HG02970 (cell line): Measurements from ENCODE around the gene ZNF236.

Experiments used
- ATAC-seq: cut with Tn5 transposase; IDR thresholded peaks from one replicate; pipeline ENCODE4 v1.9.1; 2021; ENCODE audit warnings: mild to moderate bottlenecking, moderate library complexity, moderate number of reproducible peaks; ENCODE audit not compliant: unreplicated experiment, low FRiP score

ZNF236 gene

DNA sequence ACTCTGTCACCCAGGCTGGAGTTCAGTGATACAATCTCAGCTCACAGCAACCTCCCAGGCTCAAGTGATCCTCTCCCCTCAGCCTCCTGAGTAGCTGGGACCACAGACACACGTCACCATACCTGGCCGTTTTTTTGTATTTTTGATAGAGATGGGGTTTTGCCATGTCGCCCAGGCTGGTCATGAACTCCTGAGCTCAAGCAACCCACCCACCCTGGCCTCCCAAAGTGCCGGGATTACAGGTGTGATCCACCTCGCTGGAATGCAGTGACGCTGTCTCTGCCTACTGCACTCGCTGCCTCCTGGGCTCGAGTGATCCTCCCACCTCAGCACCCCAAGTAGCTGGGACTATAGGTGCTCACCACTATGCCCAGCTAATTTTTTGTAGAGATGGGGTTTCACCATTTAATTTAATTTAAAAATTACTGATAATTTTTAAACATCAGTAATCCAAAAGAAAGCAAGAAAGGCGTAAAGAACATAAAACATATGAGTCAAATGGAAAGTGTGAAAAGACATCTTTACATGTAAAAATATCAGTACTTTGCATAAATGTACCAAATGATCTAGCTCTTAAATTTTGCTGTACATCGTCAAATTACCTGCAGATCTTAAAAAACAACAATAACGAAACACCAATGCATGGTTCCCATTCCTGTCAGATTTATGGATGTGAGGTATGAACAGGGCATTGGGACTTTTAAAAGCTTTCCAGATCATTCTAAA lies 2.8 kb upstream of the ZNF236 start:
- no peak for ATAC-seq

- no peak for ATAC-seq
Observed at GRCh38 chr18:76821356-76821874, 942 bp upstream of the ZNF236 start.

DNA sequence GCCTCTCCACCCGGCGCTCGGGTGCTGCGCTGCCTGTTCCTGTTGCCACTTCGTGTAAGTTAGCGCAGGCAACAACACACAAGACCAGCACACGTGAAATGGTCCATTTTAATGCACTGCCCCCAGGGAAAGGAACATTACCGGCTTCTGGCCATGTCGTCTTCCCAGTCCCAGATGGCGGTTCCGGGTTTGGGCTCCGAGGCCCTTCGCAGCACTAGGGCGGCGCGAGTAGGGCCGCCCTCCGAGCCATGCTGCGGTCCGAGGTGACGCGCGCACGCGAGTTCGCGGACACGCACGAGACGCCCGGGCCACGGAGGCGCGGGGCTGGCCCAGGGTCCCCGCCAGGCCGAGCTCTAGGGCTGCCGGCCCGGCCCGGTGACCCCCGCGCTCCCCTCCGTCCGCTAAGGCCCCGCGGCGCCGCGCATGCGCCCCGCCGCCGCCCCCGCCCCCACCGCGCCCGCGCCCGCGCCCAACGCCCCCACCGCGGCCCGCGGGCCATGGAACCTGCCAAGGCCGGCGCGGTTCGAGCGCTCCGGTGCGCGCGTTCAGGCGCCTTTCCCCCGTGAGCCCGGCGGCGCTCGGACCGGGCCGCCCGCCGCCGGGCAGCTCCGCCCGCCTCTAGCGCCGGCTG lies 367 bp upstream of the ZNF236 start:
- ATAC-seq: peak; percentile 58

DNA sequence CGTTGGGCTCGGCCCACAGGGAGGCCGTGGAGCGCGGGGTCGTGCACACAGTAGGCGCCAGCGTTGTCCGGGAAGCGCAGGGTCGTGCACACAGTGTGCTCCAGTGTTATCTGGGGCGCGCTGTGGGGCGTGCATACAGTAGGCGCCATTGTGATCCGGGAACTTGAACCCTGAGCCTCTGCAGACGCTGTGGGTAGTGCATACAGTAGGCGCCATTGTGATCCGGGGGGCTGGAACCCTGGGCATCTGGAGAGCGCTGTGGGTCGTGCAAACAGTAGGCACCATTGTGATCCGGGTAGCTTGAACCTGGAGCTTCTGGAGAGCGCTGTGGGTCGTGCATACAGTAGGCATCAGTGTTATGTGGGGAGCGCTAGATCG lies 793 bp downstream of the ZNF236 start:
- ATAC-seq: no peak

GRCh38 chr18:76823587-76824011 lies 1.2 kb downstream of the ZNF236 start:
- no peak for ATAC-seq

- no peak for ATAC-seq
Observed at GRCh38 chr18:76824145-76824676, 1.9 kb downstream of the ZNF236 start.

DNA sequence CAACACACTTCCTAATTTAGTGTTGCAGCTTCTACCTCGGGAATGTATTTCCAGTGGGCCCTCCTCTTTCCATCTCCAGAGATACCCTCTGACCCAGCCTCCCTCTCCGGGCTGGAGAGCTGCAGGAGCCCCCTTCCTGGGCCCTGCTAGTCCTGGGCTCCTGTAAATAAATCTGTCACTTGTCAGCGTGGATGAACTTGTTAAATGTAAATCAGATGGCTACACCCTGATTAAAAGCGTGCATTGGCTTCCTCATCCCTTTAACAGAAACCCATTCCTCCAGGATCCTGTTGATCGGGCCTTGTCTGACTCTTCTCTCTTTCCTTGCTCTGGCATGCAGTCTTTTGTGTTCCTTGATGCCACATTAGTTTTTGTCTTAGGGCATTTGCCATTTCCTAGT lies 2.4 kb downstream of the ZNF236 start:
- ATAC-seq: no peak

DNA sequence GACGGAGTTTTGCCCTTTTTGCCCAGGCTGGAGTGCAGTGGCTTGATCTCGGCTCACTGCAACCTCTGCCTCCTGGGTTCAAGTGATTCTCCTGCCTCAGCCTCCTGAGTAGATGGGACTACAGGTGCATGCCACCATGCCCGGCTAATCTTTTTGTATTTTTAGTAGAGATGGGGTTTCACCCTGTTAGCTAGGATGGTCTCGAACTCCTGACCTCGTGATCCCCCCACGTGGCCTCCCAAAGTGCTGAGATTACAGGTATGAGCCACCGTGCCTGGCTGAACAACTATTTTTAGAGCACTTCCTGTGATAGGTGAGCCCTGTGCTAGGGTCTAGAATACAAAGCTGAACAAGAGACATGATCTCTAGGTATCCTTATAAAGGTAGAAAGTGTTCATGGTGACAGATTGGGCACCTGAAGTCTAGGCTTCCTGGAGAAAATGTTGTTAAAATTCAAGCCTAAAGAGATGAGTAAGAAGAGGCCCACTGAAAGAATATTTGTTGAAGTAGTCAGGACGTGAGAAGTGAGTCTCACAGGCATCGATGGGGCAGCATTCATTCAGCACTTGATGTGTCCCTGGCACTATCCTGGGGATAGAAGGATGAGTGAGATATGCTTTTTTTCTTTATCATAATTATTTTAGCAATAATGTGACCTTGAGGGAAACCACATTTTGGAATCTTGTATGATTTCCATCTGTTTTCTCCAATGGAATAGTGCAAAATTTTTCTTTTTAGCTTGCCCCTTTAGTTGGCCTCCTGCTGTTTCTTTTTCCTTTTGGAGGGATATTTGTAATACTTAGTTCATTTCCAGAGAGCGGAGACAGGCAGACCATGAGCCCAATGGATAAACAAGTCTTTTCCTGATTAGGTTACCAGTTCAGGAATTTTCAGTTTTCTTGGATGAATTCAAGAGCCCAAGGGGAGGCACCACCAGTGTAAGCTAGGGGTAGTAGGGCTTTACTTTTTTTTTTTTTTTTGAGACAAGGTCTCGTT lies 5.1 kb downstream of the ZNF236 start:
- ATAC-seq: no peak

GRCh38 chr18:76834379-76834778 lies 12.0 kb downstream of the ZNF236 start:
- no peak for ATAC-seq

DNA sequence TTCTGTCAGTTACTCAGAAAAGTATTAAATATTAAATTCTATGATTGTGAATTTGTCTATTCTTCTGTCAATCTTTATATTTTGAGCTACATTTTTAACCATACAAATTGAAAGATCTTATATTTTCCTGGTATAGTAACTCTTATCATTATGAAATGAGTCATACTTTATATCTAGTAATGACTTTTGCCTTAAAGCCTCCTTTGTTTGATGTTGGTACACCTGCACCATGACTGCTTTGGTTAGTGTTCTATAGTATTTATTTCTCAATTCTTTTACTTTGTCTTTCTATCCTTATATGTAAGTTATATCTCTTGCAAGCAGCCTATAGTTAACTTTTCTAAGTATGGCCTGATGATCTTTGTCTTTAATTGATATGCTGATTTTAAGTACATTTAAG lies 13.0 kb downstream of the ZNF236 start:
- ATAC-seq: no peak

GRCh38 chr18:76837071-76837470 lies 14.7 kb downstream of the ZNF236 start:
- no peak for ATAC-seq

GRCh38 chr18:76838182-76838581 lies 15.8 kb downstream of the ZNF236 start:
- no peak for ATAC-seq

- no peak for ATAC-seq
Observed at GRCh38 chr18:76839086-76839794, 16.9 kb downstream of the ZNF236 start.

DNA sequence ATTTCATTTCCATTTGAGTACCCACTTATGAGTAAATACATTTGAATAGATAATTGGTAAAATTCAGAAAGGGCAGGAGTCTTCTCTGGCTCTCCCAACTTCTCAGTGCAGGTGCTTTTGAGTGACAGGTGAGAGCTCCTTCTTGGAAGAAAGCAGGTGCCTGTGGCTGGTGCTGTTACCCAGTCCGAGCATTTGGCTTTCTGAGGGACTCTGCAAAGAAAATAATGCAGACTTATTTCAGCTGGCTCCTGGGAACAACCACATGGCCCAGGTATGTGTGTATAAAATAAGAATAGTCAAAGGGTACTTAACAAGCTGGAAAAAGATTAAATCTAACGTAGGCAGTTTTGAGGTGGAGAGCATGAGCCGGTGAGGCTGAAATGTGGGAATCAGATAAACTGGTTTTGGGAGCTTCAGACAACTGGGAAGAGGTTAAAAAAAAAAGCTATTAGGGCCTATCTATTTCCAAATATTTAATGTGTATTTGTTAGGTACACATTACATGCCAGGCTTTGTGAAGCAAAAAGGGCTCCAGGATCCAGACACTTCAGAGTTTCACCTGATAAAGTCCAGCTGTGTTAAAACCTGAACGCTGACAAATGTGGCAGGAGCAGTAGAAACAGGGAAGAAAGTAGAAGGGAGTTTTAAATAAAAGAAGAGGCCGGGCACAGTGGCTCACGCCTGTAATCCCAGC lies 20.6 kb downstream of the ZNF236 start:
- no peak for ATAC-seq

GRCh38 chr18:76844144-76844543 lies 21.8 kb downstream of the ZNF236 start:
- no peak for ATAC-seq

- no peak for ATAC-seq
Observed at GRCh38 chr18:76844742-76845477, 22.6 kb downstream of the ZNF236 start.

DNA sequence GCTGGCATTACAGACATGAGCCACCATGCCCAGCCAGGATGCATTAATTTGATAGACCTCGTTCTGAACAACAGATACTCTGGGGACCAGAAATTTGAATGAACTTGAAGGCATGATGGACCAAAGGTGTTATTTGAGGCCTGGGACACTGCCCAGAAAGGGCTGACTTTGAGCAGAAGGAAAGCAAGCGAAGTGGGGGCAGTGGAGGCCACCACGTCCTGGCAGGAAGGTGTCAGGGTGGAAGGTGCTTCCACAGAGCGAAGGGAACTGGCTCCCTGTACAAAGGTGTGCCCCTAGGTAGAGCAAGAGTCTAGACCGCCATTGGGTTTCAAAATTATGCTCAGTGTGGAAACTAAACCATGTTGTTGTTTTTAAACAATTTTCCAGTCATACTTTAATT lies 23.9 kb downstream of the ZNF236 start:
- no peak for ATAC-seq

DNA sequence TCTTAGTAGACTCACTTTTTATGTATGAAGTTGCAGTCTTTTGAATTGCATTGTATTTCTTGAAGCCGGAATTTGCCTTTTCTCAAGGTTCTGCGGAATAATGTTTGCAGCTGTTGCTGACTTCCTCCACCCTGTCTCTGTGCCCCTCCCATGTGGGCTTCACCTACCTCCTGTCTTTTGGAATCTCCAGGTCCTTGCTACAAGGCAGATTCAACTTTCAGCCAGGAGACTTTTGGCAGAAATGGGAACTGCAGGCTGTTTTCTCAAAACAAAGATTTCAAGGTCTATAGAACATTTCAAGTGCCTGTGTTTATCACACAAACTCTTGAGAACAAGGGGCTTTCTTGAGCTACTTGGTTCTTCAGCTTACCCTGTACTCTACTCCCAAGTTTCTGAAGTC lies 25.6 kb downstream of the ZNF236 start:
- ATAC-seq: no peak

DNA sequence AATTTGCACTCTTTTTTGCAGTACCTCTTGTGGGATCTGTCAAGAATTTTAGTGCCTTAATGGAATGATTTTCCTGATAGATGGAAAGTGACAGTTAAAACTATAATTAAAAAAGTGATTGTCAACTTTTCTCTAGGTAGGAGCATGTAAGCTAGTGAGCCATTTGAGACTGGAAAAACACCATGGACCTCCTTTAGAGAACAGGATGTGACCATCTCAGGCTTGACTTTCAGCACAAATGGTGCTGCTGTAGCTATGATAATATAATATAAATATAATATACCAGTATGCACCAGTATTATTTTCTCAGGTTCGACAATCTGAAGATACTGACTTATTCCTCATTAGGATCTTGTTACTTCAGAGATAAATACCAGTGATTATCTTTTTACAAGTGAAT lies 27.8 kb downstream of the ZNF236 start:
- ATAC-seq: no peak
